Hematopoietic multipotent progenitor cell treated with erythropoietin and hydrocortisone succinate and interleukin-3 and kit ligand, for 15 days (in vitro differentiated cells): Measurements from ENCODE around the gene SERINC5.

ENCODE experiments used
- DNase-seq: peaks from one replicate; pipeline ENCODE4 v3.0.0-alpha.2; 2015; ENCODE audit warnings: low spot score

The SERINC5 gene

DNA sequence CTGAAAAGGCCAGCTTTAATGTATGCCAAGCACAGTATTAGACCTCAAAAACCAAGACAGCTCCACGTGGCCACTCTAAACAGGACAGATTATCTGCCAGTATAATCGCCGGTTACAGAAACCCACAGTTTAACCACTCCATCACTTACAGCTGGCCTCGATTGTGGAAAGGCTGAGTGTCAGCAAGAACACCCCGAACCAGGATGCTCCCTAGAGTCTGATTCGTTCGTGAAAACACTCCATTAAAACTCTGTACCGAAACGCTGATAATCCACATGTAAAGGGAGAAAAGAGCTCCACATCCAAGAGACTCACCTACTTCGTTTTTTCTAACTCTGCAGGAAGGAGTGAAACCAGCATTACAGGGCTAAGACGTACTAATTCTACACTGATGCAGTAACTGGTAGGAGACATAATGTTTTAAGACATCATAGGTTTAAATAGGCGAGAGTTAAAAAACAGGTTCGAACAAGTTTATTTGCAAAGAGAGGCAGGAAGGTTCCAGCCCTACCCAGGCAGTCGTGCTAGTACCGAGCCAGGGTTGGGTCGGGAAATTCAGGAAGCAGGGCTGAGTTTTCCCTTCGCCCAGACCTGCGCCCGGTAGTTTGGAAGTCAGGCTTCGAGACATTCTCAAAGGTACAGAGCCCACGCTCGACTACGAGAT, 949 bp downstream of the SERINC5 start:
- DNase-seq = no peak

DNA sequence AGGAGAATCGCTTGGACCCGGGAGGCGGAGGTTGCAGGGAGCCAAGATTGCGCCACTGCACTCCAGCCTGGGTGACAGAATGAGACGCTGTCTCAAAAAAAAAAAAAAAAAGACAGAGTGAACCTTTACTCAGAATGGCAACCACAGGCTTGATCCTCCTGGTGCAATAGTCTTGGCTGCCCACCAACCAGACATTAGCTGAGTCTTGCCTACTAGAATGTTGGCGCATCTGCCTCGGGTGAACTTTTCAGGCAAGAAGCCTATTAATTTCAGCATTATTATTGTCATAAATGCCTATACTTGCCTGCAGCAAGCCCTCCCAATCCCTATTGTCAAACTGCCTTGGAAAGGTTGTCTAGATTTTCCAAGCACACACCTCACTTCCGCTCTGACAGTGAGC, 4.2 kb downstream of the SERINC5 start:
- no peak for DNase-seq

DNA sequence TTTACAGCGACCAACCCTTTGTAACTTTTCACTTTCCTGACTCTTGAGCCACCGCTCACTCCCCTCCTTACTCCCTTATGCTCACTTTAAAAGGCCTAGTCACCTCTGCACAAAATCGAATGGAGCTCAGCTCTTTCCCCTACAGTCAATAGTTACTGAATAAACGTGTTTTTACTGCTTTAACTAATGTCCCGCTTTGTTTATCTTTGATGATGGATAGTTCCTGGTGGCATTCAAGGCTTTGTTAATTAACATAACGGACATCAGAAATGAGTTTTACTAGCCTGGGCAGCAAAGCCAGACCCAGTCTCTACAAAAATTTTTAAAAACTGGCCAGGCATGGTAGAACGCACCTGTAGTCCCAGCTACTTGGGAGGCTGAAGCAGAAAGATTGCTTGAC, 5.0 kb downstream of the SERINC5 start:
- no peak for DNase-seq

DNA sequence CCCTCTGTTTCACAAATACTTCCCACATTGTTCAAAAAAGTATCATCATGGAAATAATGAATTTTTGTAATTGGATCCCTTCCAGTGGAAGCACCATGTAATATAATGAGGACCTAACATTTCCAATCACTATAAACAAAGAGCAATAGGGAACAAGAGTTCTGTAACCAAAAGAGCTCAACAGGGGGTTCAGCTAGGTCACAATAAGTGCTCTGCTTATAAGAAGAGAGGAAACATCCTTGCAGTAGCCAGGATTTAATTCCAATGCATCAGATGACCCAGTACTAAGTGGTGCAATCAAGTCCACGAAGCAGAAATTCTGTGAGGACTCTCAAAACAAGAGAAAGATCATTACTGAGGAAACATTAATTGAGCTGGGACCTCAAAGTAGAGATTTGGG, 5.9 kb downstream of the SERINC5 start:
- no peak for DNase-seq

DNA sequence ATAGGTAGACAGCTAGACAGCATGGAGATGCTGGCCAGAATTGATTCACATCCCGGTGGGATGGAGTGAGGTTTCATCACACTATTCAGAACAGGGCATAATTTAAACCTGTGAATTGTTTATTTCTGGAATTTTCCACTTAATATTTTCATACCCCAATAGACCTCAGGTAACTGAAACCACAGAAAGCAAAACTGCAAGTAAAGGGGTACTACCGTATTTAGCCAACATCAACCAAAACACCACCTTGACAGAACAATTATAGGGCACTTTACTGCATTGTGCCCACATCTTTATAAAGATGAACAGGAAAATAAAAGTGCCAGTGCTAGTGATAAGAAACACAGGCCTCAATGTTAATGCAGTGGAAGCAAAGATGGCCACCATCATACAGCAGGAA, 7.5 kb downstream of the SERINC5 start:
- no peak for DNase-seq

DNA sequence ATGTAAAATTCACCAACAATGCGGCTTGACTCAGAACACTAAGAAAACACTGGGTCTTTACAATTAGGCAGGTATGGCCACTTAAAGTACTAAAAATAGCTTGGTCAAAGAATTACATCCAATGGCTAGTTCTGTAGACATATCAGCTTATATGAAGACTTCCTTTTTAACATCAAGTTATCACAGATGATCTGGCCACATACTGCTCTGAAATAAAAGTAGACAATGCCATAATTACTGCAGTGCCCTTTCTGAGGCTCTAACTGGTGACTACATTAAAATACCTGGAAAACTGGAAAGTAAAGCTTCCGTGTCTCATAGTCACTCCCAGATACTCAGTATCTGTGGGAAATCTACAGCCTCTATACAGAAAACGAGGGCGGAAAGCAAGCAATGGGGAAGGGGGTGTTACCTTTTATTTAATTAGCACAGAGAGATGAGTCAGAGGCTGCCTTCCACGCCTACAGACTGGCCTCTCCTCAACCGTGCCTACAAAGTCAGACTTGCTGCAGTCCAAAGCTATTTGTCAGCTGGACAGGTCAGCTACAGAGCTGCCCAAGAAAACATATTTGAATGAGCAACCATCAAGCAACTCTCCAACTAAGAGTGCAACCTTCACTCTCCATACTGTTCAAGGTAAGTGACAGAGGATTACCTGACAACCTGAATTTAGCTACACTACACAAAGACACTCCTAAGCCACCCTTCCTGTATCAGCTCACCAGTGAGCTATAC, 8.7 kb downstream of the SERINC5 start:
- peak; percentile 60 for DNase-seq

DNA sequence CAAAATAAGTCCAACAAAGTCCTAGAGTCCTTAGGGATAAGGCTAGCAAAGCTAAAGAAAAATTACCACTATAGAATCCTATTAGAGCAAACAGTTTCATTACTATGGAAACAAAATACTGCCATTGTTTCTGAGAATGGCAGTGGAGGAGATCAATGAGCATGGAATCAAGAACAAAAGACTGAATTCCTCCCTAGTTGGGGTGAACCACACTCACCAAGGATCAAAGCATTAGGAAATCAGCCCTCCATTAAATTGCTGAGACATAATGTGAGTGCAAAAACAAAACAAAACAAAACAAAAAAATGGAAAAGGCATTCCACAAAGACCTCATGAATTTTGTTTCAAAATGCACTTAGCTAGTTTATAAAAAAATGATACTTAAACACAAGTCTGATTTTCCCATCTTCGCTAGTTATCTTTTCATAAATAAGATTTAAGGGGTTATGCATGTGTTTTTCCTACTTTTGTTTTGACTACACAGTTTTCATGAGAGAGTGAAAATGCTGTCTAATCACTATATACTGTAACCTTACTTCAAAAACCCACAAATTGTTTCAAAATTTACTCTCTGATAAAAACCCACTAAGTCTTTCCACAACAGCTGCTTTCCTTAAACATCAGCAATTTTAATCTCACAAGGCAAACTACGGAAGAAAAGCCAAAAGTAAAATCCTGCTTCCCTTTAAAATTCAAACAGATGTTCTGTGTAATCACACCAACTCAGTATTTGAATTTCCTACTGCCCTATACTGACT, 9.7 kb downstream of the SERINC5 start:
- DNase-seq = no peak

DNA sequence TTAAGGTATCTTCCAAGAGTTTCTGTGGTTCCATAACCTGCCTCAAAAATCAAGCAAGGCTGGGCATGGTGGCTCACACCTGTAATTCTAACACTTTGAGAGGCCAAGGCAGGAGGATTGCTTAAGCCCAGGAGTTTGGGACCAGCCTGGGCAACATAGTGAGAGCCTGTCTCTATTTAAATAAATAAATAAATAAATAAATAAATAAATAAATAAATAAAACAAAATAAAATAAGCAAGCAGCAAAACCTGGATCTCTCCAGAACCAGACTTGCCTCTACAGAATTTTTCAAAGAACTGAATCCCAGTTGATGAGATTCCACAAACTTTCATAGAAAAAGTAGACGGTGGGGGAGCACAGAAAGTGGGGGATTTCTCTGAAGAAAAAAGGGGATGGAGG, 12.3 kb downstream of the SERINC5 start:
- no peak for DNase-seq

DNA sequence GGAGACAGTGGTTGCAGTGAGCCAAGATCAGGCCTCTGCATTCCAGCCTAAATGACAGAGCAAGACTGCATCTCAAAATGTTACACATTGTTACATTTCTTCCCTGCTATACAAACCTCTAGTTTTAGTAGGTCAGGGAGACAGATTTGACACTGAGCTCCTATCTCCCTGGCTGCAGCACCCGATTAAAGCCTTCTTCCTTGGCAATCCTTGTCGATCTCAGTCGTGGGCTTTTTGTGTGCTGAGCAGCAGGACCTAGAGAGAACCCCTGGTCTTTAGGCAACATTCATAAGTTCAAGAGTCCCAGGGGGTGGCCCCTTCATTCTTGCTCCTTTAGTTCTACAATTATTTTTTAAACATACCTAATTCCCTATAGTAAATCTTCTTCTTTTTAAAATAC, 13.0 kb downstream of the SERINC5 start:
- DNase-seq = no peak

DNA sequence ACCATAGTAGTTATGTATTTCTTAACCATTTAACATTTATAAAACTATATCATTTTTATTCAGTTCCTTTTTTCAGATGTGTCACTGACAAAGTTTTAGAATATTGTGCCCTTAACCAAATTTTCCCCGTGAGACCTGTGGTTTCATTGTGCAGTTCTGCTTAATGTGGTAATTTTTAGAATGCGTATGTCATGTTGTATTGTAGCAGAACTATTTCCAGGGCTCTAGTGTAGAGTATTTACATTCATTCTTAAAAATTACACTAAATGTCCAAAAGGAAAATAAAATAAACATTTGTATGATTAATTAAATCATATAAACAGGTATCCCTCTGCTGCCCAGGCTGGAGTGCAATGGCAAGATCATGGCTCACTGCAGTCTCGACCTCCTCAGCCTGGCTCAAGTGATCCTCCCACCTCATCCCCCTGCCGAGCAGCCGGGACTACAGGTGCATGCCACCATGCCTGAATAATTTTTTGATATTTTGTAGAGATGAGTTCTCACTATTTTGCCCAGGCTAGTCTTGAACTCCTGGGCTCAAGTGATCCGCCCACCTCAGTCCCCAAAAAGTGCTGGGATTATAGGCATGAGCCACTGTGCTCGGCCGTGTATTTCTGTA, 15.4 kb downstream of the SERINC5 start:
- DNase-seq = no peak

DNA sequence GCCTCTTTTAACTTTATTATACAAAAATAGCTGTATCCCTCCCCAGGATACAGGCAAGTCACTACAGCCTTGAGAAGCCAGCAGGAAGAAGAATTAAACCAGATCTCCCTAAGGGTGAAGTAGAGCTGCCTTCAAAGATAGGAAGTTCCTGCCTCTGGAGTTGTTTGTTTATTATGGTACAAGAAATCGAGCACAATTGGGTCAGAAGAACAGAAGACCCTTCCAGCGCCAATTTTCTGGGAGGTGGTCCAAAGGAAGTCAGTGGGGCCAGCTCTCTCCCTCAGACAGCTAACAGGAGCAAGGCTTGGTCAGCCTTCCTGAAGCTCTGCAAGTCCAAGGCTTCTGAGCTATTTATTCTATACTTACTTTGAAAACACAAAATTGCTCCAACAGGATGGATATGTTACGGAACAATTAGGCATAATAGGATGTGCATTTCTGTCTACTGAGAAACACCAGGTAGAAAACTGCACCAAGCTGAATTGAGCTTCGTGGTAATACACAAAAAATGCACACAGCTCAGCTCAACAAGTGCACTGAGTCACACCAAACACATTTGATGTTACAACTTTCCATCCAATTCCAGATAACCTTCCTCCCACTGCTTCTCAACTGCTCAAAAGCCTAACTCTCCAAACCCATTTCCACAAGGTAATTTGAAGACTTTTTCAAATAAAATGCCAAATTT, 16.0 kb downstream of the SERINC5 start:
- DNase-seq = no peak

DNA sequence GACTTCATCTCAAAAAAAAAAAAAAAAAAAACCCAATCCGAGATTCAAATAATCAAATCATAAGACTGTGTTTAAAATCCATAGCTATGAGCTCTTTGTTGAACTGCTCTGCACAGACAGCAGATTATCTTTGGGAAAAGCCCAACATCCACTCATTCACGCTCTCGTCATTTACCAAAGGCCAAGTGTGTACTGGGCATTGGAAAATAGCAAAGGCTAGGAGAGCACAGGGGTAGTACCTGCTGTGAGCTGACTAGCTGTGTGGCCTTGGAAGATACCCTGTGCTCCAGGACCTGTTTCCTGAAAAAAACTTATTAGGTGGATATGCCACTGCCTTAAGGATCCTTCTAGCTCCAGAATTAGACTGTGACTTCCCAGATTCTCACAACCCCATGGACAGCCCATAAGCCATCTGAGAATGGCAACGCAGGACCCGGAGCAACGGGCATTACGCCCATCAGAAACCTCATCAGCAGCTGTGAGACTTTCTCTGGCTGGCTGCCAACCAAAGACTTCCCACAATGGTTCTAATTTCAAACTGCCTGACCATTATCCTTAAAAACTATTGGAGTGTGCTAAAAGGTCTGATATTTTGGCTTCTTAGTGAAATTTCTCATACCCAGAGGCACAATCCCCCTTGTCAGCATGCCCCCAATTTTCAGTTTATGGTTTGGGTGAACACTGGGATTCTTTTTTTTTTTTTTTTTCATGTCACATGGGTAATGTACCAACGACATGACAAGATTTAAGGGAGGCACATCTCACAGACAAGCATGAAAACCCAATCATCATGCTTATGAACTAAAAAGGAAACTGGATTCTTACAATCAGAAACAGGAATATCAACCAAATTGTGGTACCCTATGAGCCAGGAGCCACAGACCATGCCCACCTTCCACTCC, 16.8 kb downstream of the SERINC5 start:
- peak; percentile 67 for DNase-seq

DNA sequence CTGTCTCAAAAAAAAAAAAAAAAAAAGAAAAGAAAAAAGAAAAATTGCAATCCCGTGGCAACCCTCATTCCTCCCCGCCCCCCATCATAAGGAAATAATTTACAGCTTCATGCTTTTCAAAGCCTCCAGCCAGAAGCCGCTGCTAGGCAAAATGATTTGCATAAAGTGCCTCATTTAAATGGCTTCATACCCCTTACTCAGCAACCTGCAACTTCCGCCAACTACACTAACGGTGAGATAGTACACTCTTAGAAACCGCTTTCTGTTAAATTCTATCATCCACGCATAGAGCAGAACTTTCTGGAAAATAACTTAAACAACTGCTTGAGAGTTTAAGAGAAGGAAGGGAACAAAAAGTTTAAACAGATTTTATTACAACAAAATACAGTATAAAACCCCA, 17.8 kb downstream of the SERINC5 start:
- DNase-seq = no peak

DNA sequence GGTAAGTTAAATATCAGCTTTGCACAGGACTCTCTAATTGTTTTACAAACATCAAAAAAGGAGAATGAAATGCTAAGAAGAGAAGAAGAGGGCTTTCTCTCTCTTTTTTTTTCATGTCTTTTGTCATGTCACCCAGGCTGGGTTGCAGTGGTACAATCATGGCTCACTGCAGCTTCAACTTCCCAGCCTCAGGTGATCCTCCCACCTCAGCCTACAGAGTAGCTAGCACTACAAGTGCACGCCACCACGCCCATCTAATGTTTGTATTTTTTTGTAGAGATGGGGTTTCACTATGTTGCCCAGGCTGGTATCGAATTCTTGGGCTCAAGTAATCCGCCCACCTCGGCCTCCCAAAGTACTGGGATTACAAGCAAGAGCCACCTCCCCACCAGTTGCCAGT, 18.6 kb downstream of the SERINC5 start:
- no peak for DNase-seq

DNA sequence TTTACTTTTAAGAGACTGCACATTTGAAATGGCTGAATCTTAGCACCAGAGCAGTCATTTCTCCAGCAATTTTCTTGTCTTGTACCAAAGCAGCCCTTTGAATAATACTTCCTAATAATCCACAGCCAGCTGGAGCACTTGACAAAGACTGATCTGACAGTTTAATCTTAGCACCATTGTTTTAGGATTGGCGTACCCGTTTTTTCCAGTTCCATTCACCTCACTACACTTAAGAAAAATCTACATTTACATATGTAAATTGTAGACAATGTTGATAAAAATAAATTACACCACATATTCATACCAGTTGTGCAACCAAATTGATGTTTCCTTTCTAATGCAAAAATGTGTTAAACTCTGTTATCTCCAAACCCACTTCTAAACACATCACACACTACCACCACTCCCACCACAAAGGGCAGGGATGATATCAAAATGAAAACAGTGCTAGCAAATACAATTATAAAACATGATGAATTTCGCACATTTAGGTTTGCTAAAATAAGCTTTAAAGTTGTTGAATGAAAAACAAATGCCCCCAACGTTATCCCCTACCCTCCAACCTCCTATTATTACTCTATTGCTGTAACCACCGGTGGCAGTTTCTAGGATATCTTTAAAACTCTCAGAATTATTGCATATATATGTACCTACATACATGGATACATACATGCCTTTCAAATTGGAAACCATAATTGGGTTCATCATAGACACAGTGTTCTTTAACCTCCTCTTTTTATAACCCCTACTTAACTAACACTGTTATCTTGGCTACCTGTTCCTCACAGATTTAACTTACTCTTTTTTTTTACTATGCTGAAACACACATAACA, 21.5 kb downstream of the SERINC5 start:
- peak; percentile 41 for DNase-seq

DNA sequence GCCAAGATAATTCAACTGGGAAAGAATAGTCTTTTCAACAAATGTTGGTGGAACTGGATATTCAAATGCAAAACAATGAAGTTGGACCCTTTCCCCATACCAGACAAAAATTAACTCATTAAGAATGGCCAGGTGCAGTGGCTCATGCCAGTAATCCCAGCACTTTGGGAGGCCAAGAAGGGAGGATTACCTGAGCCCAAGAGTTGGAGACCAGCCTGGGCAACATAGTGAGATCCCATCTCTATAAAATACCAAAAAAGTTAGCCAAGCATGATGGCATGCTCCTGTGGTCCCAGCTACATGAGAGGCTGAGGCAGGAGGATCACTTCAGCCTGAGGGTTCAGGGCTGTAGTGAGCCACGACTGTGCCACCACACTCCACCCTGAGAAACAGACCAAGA, 24.2 kb downstream of the SERINC5 start:
- DNase-seq = no peak

DNA sequence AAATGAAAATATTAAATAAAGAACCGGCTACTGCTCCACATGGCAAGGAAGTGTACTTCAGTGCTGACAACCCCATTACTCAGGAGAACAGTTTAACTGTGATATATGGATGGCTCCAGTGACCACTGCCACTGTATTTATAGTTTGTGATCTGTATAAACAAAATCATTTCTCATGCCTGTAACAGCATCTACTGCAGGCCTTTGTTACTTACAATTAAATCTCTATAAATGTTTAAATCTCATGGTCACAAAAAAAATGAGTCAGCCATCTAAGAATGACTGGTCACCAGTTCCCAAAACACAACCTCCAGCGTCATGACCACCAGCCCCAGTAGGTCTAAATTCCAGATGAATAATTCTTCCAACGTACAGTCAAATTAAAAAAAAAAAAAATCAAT, 24.6 kb downstream of the SERINC5 start:
- DNase-seq = no peak

DNA sequence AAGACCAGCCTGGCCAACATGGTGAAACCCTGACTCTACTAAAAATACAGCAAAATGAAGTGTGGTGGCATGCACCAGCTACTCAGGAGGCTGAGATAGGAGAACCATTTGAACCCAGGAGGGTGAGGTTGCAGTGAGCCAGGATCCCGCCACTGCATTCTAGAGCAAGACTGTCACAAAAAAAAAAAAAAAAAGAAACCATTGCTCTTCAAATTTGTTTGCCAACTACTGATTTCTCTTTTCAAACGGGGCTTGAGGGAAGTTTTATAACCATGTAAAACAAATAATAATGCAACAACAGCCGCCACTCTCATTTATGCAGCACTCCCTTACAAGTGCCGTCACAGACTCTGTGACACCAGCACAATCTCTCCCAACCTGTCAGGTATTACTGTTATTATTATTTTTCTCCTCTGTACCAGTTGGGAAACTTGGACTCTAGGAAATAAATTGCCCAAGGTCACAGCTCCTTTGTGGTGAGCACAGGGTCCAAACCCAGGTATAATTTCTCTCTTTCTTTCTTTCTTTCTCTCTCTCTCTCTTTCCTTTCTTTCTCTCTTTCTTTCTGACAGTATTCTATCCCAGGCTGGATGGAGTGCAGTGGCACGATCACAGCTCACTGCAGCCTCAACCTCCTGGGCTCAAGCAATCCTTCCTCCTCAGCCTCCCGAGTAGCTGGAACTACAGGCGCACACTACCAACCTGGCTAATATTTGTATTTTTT, 25.4 kb downstream of the SERINC5 start:
- no peak for DNase-seq

DNA sequence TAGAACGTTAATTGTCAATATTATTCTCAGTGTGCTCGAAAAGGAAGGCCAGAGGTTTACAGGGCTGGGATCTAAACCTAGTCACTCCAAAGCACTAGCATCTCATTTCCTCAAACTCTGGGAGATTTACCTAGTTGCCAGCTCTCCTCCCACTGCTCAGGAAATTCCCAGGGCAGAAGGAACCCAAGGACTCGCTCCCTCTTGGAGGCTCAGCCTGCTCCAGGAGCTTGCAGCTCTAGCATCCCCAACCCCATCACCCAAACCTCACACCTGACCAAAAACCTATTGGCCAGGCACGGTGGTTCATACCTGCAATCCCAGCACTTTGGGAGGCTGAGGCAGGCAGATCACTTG, 26.0 kb downstream of the SERINC5 start:
- DNase-seq = no peak
